ENCODE results near the gene GPX3. TPM values are rescaled to one million over a fixed set of nuclear protein-coding genes. Genes with fewer than 3 reads are reported as not detected.

The GPX3 gene
- total RNA-seq, 4 donors from 2014 or later = 690 to 3,141 (median 1,517) TPM

- TF ChIP-seq EP300 (IDR thresholded peaks at IDR 0.05) (no peak), POLR2AphosphoS5 (IDR thresholded peaks at IDR 0.05) (peak; percentile 7), POLR2A (IDR thresholded peaks at IDR 0.05) (no peak)
These were observed 4.8 kb downstream of the GPX3 start for GRCh38 chr5:151025250-151025606.

GRCh38 chr5:151026088-151026487 lies 5.7 kb downstream of the GPX3 start:
- Histone ChIP-seq H3K36me3 (peaks cover 0 to 84% of the 10 kb centered on the region in 2 donors), H3K9me3 (no peaks in the 10 kb centered on the region), H3K4me1 (peaks cover 5 to 93% (median 34%) of the 10 kb centered on the region in 3 donors), H3K27me3 (no peaks in the 10 kb centered on the region), H3K27ac (peak overlapping the region in 3 of 4 donors; percentile 58 to 91 (median 89)), H3K4me3 (peak overlapping the region in 1 of 2 donors; percentile 88)
- TF ChIP-seq CTCF (IDR thresholded peaks at IDR 0.05) = no peak
- no peak for TF ChIP-seq POLR2AphosphoS5 (IDR thresholded peaks at IDR 0.05)
- no peak for TF ChIP-seq POLR2A (IDR thresholded peaks at IDR 0.05)
- TF ChIP-seq EP300 (IDR thresholded peaks at IDR 0.05) = no peak
- no peak for ATAC-seq
- WGBS, 2 donors (ENCODE audit: low coverage in 1 of 2) = 85 to 97% methylated on average over 5 to 9 of the region's 9 CpGs

More at GRCh38 chr5:151025250-151025606, 4.8 kb downstream of the GPX3 start:
- Histone ChIP-seq H3K27me3 (no peaks in the 10 kb centered on the region), H3K4me3 (peak overlapping the region in 1 of 2 donors; percentile 88), H3K27ac (peak overlapping the region in 3 of 4 donors; percentile 86 to 91 (median 89)), H3K4me1 (peaks cover 5 to 92% (median 29%) of the 10 kb centered on the region in 3 donors), H3K9me3 (no peaks in the 10 kb centered on the region), H3K36me3 (peaks cover 0 to 75% of the 10 kb centered on the region in 2 donors)
- 79 to 94% methylated on average over 2 to 5 of the region's 7 CpGs for WGBS, 2 donors (ENCODE audit: low coverage in 1 of 2)
- ATAC-seq = no peak

- H3K4me1 ChIP-seq = peaks cover 5 to 88% (median 34%) of the 10 kb centered on the region in 3 donors
- H3K9me3 ChIP-seq = no peaks in the 10 kb centered on the region
- no peak for TF ChIP-seq EP300 (IDR thresholded peaks at IDR 0.05)
- no peak for TF ChIP-seq POLR2A (IDR thresholded peaks at IDR 0.05)
- H3K4me3 ChIP-seq = peak overlapping the region in 1 of 2 donors; percentile 88
- no peak for ATAC-seq
- H3K27me3 ChIP-seq = no peaks in the 10 kb centered on the region
- peak overlapping the region in 3 of 4 donors; percentile 58 to 91 (median 89) for H3K27ac ChIP-seq
- H3K36me3 ChIP-seq = peaks cover 0 to 90% of the 10 kb centered on the region in 2 donors
- 60% methylated on average over 1 of the region's 7 CpGs; no CpG with 5 or more reads in 1 of the 2 donors for WGBS, 2 donors (ENCODE audit: low coverage in 1 of 2)
These were observed 6.3 kb downstream of the GPX3 start for GRCh38 chr5:151026679-151027078.

- Histone ChIP-seq H3K27ac (peak overlapping the region in 3 of 4 donors; percentile 75 to 91 (median 89)), H3K36me3 (peaks cover 0 to 96% of the 10 kb centered on the region in 2 donors), H3K4me1 (peaks cover 5 to 79% (median 34%) of the 10 kb centered on the region in 3 donors), H3K4me3 (no peak overlapping the region), H3K9me3 (no peaks in the 10 kb centered on the region), H3K27me3 (no peaks in the 10 kb centered on the region)
- WGBS, 2 donors (ENCODE audit: low coverage in 1 of 2) = 100% methylated on average over 2 of the region's 11 CpGs; no CpG with 5 or more reads in 1 of the 2 donors
- no peak for ATAC-seq
- TF ChIP-seq CTCF (IDR thresholded peaks at IDR 0.05) (no peak), EP300 (IDR thresholded peaks at IDR 0.05) (no peak), POLR2AphosphoS5 (IDR thresholded peaks at IDR 0.05) (peak; percentile 59), POLR2A (IDR thresholded peaks at IDR 0.05) (peak in 1 of 2 donors; percentile 5)
These were observed 7.6 kb downstream of the GPX3 start for GRCh38 chr5:151027961-151028479.

GRCh38 chr5:151028717-151029116 lies 8.3 kb downstream of the GPX3 start:
- Histone ChIP-seq H3K4me1 (peaks cover 5 to 72% (median 34%) of the 10 kb centered on the region in 3 donors), H3K27me3 (no peaks in the 10 kb centered on the region), H3K9me3 (no peaks in the 10 kb centered on the region), H3K4me3 (no peak overlapping the region), H3K36me3 (peaks cover 0 to 99% of the 10 kb centered on the region in 2 donors), H3K27ac (peak overlapping the region in 3 of 4 donors; percentile 45 to 91 (median 75))
- no peak for TF ChIP-seq CTCF (IDR thresholded peaks at IDR 0.05)
- TF ChIP-seq POLR2AphosphoS5 (IDR thresholded peaks at IDR 0.05) = no peak
- TF ChIP-seq POLR2A (IDR thresholded peaks at IDR 0.05) = no peak
- TF ChIP-seq EP300 (IDR thresholded peaks at IDR 0.05) = no peak
- peak; percentile 27 for ATAC-seq
- WGBS, 2 donors (ENCODE audit: low coverage in 1 of 2) = no CpG with 5 or more reads among the region's 8 CpGs

All from gastroesophageal sphincter (tissue), 4 donors.